HepG2 (cell line): ENCODE data around the gene COPB2. TPM values are rescaled to one million over a fixed set of nuclear protein-coding genes. Genes with fewer than 3 reads are reported as not detected.

Experiments used
- ARID3A ChIP-seq: IDR thresholded peaks from 2 replicates; pipeline ENCODE4 v1.6.1; 2012; ENCODE audit warnings: low read depth, low read length, improper control_type of control experiment
- ATF1 ChIP-seq: IDR thresholded peaks from 2 replicates; pipeline ENCODE4 v1.6.1; 2016; ENCODE audit warnings: mild to moderate bottlenecking, control low read depth
- GTF2F1 ChIP-seq: fragments of 150-350 bp; IDR thresholded peaks from 2 replicates; pipeline ENCODE4 v1.6.1; 2014; ENCODE audit warnings: low read length
- HDAC1 ChIP-seq: sonication (generic); formaldehyde crosslinking; IDR thresholded peaks from 2 replicates; pipeline ENCODE4 v1.5.1; 2020; ENCODE audit warnings: mild to moderate bottlenecking, missing genetic modification reagents
- MXD1 ChIP-seq: sonication (generic); formaldehyde crosslinking; IDR thresholded peaks from 2 replicates; pipeline ENCODE4 v1.4.0; 2020; ENCODE audit warnings: mild to moderate bottlenecking, missing genetic modification reagents
- RBM22 ChIP-seq: fragments of 200-400 bp; formaldehyde crosslinking; optimal IDR thresholded peaks from 2 replicates; pipeline ENCODE3; 2017; ENCODE audit warnings: mild to moderate bottlenecking, low read length, moderate library complexity
- TEAD3 ChIP-seq: optimal IDR thresholded peaks from 2 replicates; pipeline ENCODE3; 2016; ENCODE audit warnings: borderline replicate concordance
- ZBTB40 ChIP-seq, 2 experiments: fragments of 450-650 bp in 1 of 2; sonication (generic) in 1 of 2; formaldehyde crosslinking in 1 of 2; IDR thresholded peaks; 2 replicates each; pipeline versions ENCODE4 v1.6.1 to v1.8.0; 2016 to 2022; ENCODE audit warnings: antibody characterized with exemption in 1 of 2, mild to moderate bottlenecking in 1 of 2, missing genetic modification reagents in 1 of 2
- ZBTB7A ChIP-seq: sonication (generic); formaldehyde crosslinking; IDR thresholded peaks from 2 replicates; pipeline ENCODE4 v1.8.0; 2022; ENCODE audit warnings: mild to moderate bottlenecking, missing genetic modification reagents
- ZNF10 ChIP-seq: sonication (generic); formaldehyde crosslinking; IDR thresholded peaks from 2 replicates; pipeline ENCODE4 v1.4.0; 2020; ENCODE audit warnings: mild to moderate bottlenecking, low read depth, missing genetic modification reagents, borderline replicate concordance
- ZNF709 ChIP-seq: sonication (generic); formaldehyde crosslinking; IDR thresholded peaks from 2 replicates; pipeline ENCODE4 v1.5.0; 2020; ENCODE audit warnings: mild to moderate bottlenecking, missing genetic modification reagents
- polyA plus RNA-seq, 8 experiments: library from polyadenylated mRNA; depleted of rRNA in 3 of 8; stranded (reverse) in 7 of 8; unstranded in 1 of 8; fragments of >200 nt; fragmentation: Illumina TruSeq in 4 of 8; extraction: Trizol in 4 of 8; gene quantifications; 2 replicates each; pipeline versions ENCODE4 v1.2.1 to v1.2.3, GENCODE V29; 2011 to 2016; ENCODE audit warnings: low read depth in 4 of 8, missing spikeins in 1 of 8, mixed read lengths in 1 of 8; ENCODE audit not compliant: insufficient read depth in 1 of 8
- total RNA-seq, 5 experiments: library from RNA; depleted of rRNA; stranded (reverse); fragments of >200 nt; fragmentation: Illumina TruSeq; extraction: Trizol; gene quantifications; 2 replicates each; pipeline ENCODE4 v1.2.3, GENCODE V29; 2016; ENCODE audit warnings: low read depth in 1 of 5
- TF ChIP-seq, protein P1 (sequence below), 2 experiments: sonication (generic) in 1 of 2; formaldehyde crosslinking in 1 of 2; IDR thresholded peaks; 2 replicates each; pipeline versions ENCODE4 v1.4.0 to v1.6.1; 2018 to 2020; ENCODE audit warnings: missing genetic modification reagents in 2 of 2, borderline replicate concordance in 1 of 2, low read depth in 1 of 2, mild to moderate bottlenecking in 1 of 2, missing biosample characterization in 1 of 2
- TF ChIP-seq, protein P2 (sequence below): IDR thresholded peaks from 2 replicates; pipeline ENCODE4 v1.6.1; 2016; ENCODE audit warnings: missing genetic modification reagents, missing compliant biosample characterization

The COPB2 gene
- total and polyA plus RNA-seq, 2 of the 13 experiments (the other 11 are each of a cell fraction or from before 2014, with no cell fraction given) = 83.3 to 217 TPM

GRCh38 chr3:139343895-139344856, 45.3 kb downstream of the COPB2 start, which contains the start of gene MRPS22 (continued):
- peak; percentile 66 for TF ChIP-seq ZBTB40 (IDR thresholded peaks at IDR 0.05)
- TF ChIP-seq ZBTB40 (CRISPR knock-in tag; IDR thresholded peaks at IDR 0.05) = peak; percentile 80
- peak; percentile 92 for TF ChIP-seq HDAC1 (CRISPR knock-in tag)
- TF ChIP-seq, protein P1, sequence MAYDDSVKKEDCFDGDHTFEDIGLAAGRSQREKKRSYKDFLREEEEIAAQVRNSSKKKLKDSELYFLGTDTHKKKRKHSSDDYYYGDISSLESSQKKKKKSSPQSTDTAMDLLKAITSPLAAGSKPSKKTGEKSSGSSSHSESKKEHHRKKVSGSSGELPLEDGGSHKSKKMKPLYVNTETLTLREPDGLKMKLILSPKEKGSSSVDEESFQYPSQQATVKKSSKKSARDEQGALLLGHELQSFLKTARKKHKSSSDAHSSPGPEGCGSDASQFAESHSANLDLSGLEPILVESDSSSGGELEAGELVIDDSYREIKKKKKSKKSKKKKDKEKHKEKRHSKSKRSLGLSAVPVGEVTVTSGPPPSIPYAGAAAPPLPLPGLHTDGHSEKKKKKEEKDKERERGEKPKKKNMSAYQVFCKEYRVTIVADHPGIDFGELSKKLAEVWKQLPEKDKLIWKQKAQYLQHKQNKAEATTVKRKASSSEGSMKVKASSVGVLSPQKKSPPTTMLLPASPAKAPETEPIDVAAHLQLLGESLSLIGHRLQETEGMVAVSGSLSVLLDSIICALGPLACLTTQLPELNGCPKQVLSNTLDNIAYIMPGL (CRISPR knock-in tag; IDR thresholded peaks at IDR 0.05; ENCODE audit: borderline replicate concordance in 1 of 2, low read depth in 1 of 2) = peak in 1 of 2 experiments; percentile 69; a peak in 1 of 4 replicates
- 0 out of 2 replicates have a peak, but pooled peaks have one; percentile 36 for TF ChIP-seq MXD1 (CRISPR knock-in tag)
- no peak for TF ChIP-seq ZNF10 (CRISPR knock-in tag)
- TF ChIP-seq ZBTB7A (CRISPR knock-in tag) = no peak; the same call in 1 of the 2 replicates
- TF ChIP-seq RBM22 = peak; percentile 45
- peak; percentile 55 for TF ChIP-seq TEAD3 (CRISPR knock-in tag)
- no peak for TF ChIP-seq ARID3A
- TF ChIP-seq, protein P2, sequence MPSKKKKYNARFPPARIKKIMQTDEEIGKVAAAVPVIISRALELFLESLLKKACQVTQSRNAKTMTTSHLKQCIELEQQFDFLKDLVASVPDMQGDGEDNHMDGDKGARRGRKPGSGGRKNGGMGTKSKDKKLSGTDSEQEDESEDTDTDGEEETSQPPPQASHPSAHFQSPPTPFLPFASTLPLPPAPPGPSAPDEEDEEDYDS (CRISPR knock-in tag) = peak; percentile 57
- peak; percentile 58; the same call in 1 of the 2 replicates for TF ChIP-seq ZNF709 (CRISPR knock-in tag)
- no peak for TF ChIP-seq GTF2F1
- peak; percentile 79 for TF ChIP-seq ATF1 (CRISPR knock-in tag)
